Left renal pelvis (tissue), 4 donors: Measurements from ENCODE around the gene SYCN. TPM values are rescaled to one million over a fixed set of nuclear protein-coding genes. Genes with fewer than 3 reads are reported as not detected.

Source experiments
- DNase-seq, 4 donors: peaks; one replicate each; pipeline ENCODE4 v3.0.0-alpha.2; 2013; ENCODE audit warnings: low read depth in 4 of 4, low spot score in 3 of 4
- polyA plus RNA-seq, 4 donors: library from polyadenylated mRNA; unstranded; fragments of 120-200 nt; gene quantifications; one replicate each; pipeline ENCODE4 v1.2.1, GENCODE V29; 2013; ENCODE audit not compliant: insufficient read length in 4 of 4

The SYCN gene
- polyA plus RNA-seq, 4 donors, result not detected

DNA sequence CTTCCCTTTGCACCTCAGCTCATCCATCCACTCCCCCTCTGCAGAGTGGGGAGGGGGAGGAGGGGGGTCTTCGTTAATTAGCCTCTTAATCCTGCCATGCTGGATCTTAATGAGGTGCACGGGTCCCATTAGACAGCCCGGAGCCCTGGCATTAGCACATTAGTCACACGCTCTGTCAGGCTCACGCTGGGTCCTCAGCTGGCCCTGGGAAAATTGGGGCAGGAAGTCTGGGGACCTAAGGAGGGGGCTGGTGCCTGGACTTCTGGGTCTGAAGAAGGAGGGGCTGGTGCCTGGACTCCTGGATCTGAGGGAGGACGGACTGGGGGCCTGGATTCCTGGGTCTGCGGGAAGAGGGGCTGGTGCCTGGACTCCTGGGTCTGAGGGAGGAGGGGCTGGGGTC lies 7.7 kb downstream of the SYCN start:
- no peak for DNase-seq

DNA sequence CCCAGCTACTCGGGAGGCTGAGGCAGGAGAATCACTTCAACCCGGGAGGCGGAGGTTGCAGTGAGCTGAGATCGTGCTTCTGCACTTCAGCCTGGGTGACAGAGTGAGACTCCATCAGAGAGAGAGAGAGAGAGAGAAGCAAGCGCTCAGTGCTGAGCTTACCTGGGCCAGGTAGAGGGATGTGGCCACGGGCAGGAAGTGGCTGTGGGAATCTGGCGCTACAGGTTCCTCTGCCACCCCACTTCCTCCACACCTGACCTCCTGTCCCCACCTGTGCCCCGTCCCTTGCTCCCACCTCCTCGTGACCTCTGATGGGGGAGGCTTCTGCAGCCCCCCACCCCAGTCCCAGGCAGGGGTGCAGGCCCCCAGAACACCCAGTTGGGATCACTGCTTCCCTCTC lies 8.3 kb downstream of the SYCN start:
- DNase-seq, result no peak

DNA sequence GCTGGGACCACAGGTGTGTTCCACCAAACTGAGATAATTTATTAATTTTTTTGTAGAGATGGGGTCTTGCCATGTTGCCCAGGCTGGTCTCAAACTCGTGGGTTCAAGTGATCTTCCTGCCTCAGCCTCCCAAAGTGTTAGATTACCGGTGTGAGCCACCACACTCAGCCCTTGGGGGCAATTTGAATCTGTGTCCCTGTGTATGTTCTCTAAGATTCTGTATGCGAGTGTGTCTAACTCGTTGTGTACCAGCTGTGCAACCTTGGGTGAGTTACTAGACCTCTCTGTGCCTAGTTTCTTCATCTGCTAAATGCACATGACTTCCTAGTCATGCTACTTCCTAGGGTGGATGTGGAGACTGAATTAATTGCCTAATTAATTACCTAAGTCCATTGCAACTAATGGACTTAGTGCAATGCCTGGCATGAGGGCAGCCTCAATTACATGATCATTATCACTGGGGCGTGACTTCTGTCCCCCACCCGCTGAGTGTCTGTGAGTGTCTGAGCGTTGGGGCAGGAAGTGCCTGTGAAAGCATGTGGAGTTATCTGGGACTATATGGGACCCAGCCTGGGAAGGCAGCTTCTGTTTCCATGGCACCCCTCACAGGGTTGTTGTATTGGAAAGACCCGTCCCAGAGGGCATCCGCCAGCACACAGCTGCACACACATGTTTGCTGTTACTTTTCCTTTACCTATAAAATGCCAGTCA lies 9.1 kb downstream of the SYCN start:
- DNase-seq, result no peak

DNA sequence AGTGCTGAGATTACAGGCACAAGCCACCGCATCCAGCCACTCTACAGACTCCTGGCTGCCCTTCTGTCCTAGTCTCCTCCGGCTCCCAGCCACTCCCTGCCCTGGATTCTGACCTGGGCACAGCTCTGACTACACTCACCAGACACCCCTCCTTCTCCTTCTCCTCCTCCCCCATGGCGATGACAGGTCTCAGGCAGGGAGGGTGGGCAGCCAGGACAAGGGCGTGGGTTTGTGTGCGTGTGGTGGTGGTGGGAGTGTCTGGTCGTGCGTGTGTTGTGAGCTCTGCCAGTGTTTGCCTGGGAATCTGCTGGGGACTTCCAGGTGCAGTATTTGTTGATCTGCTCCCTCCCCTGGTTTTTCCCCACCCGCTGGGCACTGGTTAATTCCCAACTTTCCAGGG lies 10.3 kb downstream of the SYCN start:
- no peak for DNase-seq

DNA sequence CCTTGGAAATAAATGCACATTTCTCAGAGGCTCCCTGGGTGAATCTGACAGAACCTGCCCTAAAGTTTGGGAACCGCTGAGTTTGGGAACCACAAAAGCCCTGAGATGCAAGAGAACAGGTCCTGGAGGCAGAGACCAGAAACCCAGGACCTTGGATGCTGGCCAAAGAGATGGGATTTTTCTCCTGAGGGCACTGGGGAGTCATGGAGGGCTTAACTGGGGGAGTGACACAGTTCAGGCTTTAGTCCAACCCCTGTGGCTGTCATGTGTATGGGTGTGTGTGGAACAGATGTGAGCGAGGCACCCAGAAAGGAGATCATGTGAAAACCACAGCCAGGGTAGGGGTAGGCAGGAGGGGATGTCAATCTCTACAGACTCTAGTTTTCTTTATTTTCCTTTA lies 11.2 kb downstream of the SYCN start:
- no peak for DNase-seq

DNA sequence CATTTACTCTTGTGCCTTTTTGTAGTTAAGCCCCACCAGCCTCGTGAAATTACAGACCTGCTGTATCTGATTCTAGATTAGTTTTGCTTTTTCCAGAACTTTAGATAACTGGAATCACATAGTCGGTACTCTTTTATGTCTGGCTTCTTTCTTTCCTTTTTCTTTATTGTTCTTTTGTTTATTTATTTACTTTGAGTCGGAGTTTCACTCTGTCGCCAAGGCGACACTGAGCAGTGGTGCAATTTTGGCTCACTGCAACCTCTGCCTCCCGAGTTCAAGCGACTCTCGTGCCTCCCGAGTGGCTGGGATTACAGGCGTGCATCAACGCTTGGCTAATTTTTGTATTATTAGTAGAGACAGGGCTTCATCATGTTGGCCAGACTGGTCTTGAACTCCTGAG lies 13.3 kb downstream of the SYCN start:
- DNase-seq, result no peak

DNA sequence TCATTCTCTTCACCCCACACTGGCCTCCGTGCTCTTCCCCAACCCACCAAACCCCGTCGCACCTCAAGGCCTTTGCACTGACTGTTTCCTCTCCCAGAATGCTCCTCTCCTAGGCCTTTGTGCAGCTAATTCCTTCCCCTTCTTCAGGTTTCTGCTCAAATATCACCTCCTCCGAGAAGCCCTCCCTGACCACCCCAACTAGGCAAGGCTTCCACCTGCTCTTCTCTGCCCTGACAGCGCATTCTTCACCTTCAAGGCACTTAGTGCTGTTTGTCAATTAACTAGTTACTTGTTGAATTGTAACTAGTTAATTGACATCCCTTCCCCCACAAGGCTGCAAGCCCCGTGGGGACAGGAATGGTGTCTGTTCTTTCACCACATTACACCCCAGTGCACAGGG lies 15.1 kb downstream of the SYCN start:
- DNase-seq, result no peak

DNA sequence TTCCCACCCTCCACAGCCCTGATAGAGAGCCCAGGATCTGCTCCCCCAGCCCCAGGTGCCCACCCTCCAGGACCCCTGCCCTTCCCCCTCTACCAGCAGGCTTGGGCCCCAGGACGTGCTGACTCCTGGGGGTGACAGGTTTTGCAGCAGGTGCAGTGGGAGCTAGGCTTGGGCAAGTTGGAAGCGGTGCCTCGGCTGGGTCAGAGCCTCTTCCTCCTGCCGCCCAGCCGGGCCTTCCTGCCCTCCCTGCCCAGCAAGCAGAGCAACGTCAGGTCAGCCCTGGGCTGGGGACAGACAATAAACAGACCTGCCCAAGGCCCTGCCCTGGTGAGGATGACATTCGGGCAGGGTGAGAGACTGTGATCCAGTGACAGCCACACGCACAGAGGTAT lies 16.5 kb downstream of the SYCN start:
- no peak for DNase-seq

DNA sequence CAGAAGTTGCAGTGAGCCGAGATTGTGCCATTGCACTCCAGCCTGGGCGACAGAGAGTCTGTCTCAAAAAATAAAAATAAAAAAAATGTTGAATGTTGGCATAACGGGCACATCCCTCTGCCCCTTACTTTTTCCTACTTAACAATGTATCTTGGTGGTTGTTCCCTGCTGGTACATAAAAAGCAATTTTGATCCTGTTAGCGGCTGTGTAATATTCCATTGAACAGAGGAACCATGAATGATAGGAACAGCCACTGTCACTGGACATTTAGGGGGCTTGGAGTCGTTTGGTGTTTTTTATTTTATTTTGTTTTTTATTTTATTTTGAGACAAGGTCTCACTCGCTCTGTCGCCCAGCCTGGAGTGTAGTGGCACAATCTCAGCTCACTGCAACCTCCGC lies 17.7 kb downstream of the SYCN start:
- no peak for DNase-seq

DNA sequence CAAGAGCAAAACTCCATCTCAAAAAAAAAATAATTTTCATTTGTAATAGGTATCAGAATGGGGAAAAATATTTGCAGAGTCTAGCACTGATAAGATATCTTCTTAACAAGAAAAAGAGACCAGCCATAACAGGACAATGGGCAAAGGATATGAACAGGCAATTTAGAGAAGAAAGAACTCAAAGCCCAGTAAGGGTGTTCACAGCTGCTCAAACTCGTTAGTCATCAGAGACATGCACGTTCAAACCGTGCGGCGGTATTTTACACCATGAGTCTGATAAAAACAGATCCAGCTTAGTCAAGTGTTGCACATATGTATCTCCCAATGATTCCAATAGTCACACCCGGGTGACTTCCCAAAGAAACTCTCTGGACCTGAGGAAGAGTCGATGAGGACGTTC lies 21.0 kb downstream of the SYCN start:
- no peak for DNase-seq

DNA sequence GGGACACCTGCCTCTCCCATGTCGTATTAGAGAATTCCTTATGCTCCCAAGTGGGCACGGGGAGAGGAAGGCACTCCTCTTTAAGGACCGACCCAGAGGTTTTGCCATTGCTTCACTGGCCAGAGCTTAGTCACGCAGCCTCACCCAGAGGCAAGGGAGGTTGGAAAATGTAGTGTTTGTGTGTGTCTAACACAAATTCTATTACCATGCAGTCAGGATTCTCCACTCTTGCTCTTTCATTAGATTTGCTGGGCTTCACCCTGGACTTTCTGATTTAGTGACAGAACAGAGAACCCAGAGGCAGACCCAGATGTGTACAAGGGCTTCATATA lies 21.9 kb downstream of the SYCN start:
- DNase-seq, result no peak

DNA sequence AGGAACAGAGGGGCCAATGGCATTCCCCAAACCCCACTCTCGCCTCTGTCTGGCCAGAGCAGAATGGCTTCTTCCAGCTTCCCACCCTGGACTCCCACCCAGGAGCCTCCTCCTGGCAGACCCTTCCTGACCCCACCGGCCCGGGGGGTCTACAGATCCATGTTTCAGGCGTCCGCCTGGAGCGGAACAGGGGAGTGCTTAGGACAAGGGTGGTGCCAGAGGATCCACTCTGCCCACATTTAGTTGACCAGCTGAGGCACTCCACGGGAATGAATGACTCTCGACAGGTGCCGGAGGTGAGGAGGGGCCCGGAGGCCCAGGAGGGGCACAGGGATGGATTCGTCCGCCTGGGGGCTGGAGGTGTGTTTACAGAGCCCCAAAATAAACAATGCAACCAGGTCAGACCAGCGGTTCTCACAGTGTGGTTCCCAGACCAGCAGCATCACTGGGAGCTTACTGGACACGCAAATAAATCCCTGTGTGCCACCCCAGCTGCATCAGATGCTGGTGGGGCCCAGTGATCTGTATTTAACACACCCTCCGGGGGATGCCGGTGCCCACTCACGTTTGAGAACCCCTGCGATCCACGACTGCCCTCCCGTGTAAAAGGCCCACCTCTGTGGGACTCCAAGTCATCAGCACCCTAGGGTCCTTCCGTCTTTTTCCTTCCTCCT lies 22.4 kb downstream of the SYCN start:
- no peak for DNase-seq

DNA sequence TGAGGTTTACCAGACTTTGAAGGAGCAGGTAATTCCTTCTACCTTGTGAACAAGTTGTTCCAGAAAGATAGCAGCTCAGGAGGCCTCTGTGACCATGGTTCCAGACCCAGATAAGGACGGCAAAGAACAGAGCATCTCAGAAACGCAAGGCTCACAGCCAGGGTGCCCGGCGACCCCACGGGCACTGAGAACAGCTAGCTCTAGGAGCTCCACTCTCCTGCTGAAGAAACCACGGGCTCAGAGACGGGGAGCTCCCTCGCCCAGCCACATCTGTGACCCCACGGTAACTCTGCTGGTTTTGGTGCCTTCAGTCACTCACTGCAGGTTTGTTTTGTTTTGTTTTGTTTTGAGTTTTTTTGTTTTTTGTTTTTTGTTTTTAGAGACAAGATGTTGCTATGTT lies 23.3 kb downstream of the SYCN start:
- DNase-seq, result no peak

DNA sequence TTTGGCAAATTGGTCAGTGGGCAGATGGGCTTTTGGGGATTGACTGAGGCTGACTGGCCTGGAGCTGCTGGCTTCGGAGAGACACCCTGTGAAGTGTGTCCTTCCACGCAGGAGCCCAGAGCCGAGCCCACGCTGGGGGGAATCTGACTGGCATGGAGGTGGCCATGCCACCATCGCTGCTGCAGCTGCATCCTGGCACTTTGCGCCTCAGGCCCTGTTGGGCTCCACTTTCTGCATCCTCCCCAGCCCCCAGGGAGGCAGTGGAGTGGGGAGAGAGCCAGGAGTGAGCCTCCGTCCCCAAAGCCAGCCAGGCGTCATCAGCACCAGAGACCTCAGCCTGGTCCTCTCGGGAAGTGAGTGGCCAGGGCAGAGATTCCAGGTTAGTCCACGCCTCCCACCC lies 24.3 kb downstream of the SYCN start:
- DNase-seq, result no peak

DNA sequence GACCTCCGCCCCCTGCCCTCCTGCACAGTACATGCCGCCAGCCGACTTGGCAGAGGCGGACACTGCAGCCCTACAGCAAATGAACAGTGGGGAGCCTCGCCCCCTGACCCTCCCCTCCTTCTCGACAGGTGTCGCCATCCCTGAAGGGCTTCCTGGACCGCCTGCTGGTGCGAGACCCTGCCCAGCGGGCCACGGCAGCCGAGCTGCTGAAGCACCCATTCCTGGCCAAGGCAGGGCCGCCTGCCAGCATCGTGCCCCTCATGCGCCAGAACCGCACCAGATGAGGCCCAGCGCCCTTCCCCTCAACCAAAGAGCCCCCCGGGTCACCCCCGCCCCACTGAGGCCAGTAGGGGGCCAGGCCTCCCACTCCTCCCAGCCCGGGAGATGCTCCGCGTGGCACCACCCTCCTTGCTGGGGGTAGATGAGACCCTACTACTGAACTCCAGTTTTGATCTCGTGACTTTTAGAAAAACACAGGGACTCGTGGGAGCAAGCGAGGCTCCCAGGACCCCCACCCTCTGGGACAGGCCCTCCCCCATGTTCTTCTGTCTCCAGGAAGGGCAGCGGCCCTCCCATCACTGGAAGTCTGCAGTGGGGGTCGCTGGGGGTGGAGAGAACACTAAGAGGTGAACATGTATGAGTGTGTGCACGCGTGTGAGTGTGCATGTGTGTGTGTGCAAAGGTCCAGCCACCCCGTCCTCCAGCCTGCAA lies 25.6 kb downstream of the SYCN start:
- no peak for DNase-seq

DNA sequence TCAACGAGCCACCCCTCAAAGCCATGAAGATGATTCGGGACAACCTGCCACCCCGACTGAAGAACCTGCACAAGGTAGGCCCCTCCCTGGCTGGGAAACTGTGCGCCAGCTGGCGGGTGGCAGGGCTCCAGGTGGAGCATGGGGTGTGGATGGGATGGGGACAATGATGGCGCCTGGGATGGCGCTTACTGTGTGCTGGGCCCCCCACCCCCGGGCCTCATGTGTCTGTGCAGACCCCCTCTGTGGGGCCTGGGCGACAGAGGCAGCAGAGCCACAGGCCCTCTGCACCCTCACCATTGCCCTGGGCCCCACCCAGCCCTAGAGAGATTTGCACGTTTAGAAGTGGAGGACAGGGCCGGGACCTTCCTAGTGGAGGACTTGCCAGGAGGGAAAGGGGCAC lies 26.3 kb downstream of the SYCN start:
- no peak for DNase-seq

DNA sequence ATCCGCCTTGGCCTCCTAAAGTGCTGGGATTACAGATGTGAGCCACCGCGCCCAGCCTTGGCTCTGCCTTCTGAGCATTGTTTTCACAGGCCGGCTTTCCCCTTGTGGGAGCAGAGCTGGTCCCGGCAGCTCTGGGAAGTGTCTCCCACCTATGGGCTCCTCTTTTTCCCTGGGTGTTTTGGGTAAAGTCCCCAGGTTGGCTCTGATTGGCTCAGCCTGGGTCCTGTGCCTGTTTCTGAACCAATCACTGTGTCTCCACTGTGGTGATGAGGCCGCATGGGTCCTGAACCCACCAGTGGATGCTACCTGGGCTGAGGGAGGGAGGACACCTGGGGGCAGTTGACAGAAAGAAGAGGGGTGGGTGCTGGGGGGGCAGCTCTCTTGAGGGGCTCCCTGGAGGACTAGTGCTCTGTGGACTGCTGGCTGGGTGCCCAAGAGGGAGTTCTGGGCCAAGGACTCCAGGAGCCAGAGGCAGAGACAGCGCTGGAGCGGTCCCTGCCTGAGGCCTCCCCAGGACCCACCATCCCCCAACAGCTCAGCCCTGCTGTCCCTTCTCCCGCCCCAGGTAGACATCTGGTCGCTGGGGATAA lies 26.9 kb downstream of the SYCN start:
- DNase-seq, result no peak

DNA sequence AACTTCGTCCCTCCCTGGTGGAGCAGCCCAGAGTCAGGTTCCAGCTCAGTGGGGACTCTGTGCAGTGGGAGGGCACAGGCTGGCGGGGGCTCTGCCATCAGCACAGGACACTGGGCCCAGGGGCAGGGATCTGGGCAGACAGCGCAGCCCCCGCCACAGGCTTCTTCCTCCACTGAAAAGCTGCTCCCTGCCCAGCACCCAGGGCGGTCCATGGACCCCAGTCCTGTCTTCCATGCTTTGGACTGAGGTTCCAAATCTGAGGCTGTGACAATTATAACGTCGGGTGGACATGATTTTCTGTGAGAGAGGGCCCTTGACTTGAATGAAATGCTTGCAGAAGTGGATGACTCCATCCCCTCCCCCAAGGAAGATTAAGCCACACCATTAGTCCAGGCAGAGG lies 28.5 kb downstream of the SYCN start:
- DNase-seq, result no peak

DNA sequence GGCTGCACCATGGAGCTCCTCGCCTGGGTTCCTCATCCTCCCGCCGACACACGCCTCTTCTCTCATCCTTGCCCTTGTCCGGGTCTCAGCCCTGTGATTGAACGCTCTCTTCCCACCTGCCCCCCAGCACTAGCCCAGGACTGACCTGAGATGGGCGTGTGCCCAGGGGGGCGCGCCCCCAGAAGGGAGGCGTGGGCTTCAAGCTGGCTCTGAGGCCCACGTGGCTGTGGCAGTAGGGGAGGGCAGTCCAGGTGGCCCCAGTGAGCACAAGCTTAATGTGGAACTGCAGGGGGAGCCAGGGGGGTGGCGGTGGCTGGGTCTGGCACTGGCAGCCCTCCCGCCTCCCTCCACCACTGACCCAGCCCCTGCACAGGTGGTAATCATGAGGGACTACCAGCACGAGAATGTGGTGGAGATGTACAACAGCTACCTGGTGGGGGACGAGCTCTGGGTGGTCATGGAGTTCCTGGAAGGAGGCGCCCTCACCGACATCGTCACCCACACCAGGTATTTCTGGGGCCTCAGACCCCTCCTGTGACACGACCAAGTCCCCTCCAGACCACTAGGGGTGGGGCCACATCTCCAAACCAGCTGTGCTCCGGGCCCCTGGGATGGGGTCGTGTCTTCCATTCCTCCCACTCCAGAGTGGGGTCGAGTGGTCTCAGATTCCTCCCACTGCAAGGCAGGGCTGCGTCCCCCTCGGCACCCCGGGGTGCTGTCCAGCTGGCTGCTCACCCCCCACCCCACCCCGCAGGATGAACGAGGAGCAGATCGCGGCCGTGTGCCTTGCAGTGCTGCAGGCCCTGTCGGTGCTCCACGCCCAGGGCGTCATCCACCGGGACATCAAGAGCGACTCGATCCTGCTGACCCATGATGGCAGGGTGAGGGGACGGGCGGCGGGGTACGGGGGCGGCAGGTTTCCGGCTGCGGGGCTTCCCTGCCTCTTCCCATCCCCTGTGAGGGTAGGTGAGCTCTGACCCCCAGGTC lies 29.2 kb downstream of the SYCN start:
- no peak for DNase-seq

DNA sequence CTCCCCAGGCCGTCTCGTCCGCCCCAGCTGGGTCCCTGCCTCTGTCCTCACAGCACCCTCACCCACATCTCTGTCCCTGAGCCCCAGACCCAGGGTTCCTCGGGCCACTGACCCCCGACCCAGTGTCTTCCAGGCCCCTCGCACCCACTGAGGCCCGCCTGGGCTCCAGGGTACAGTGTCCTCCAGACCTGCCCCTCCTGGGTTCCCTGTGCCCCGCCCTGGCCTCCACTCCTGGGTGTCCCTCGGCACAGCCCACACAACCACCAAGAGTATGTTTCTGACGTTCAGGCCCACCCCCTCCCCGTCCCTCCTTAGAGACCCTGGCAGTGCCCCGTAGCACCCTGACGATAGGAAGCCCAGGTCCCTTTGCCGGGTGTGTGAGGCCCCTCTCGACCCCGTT lies 29.9 kb downstream of the SYCN start:
- no peak for DNase-seq
